HL-60 (cell line): ENCODE measurements around the gene HOXB5.

Experiments used
- CTCF ChIP-seq: IDR thresholded peaks from one replicate; pipeline ENCODE4 v1.5.1; 2011; ENCODE audit warnings: low read length, control low read depth, inconsistent platforms; ENCODE audit not compliant: insufficient read depth
- GABPA ChIP-seq: IDR thresholded peaks from 2 replicates; pipeline ENCODE4 v1.6.1; 2012; ENCODE audit warnings: low read depth
- POLR2AphosphoS5 ChIP-seq: IDR thresholded peaks from 2 replicates; pipeline ENCODE4 v1.6.1; 2012; ENCODE audit warnings: low read depth
- REST ChIP-seq: IDR thresholded peaks from 2 replicates; pipeline ENCODE4 v1.6.1; 2012; ENCODE audit warnings: low read depth; ENCODE audit not compliant: insufficient replicate concordance
- SPI1 ChIP-seq: IDR thresholded peaks from 2 replicates; pipeline ENCODE4 v1.6.1; 2012; ENCODE audit warnings: low read depth, mild to moderate bottlenecking, borderline replicate concordance

GRCh38 chr17:48595278-48595999 lies 1.9 kb upstream of the HOXB5 start:
- TF ChIP-seq REST: no peak
- no peak for TF ChIP-seq CTCF
- TF ChIP-seq GABPA: no peak
- no peak for TF ChIP-seq POLR2AphosphoS5
- TF ChIP-seq SPI1: no peak
